ENCODE measurements around the gene BNIP2.

- TF ChIP-seq CTCF (IDR thresholded peaks at IDR 0.05; ENCODE audit: low read length) (no peak), EZH2 (optimal IDR thresholded peaks at IDR 0.05; ENCODE audit: low read depth, low read length) (no peak), EZH2phosphoT487 (IDR thresholded peaks at IDR 0.05; ENCODE audit: low read length) (no peak)
These were observed 15.1 kb upstream of the BNIP2 start for GRCh38 chr15:59703979-59704796.
